NB4 (cell line): Measurements from ENCODE around the gene TMEM164.

Experiments
- POLR2A ChIP-seq: IDR thresholded peaks from 2 replicates; pipeline ENCODE4 v1.6.1; 2011; ENCODE audit warnings: mild to moderate bottlenecking; ENCODE audit not compliant: insufficient read length; ENCODE audit errors: extremely low read depth
- TF ChIP-seq, protein P1 (sequence below): IDR thresholded peaks from 2 replicates; pipeline ENCODE4 v1.6.1; 2011; ENCODE audit warnings: low read depth, low read length

- TF ChIP-seq POLR2A = no peak
- TF ChIP-seq, protein P1, sequence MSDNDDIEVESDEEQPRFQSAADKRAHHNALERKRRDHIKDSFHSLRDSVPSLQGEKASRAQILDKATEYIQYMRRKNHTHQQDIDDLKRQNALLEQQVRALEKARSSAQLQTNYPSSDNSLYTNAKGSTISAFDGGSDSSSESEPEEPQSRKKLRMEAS = no peak
Observed at GRCh38 chrX:110008011-110008635, 5.2 kb downstream of the TMEM164 start.
